Retinal pigment epithelial cell (primary cell): ENCODE measurements around the gene UBE2L5.

ENCODE experiments used
- DNase-seq: peaks from one replicate; pipeline ENCODE4 v3.0.0-alpha.2; 2010; ENCODE audit warnings: low read depth
- H3K4me3 ChIP-seq: 2 replicates; pipeline ENCODE4 v1.5.1; 2011; ENCODE audit warnings: mild to moderate bottlenecking, low read length, control low read depth, moderate library complexity
- TF ChIP-seq, protein P1 (sequence below): conservative IDR thresholded peaks from 2 replicates; pipeline ENCODE4 v1.5.1; 2011; ENCODE audit warnings: low read depth, low read length, control low read depth, inconsistent platforms

The UBE2L5 gene

DNA sequence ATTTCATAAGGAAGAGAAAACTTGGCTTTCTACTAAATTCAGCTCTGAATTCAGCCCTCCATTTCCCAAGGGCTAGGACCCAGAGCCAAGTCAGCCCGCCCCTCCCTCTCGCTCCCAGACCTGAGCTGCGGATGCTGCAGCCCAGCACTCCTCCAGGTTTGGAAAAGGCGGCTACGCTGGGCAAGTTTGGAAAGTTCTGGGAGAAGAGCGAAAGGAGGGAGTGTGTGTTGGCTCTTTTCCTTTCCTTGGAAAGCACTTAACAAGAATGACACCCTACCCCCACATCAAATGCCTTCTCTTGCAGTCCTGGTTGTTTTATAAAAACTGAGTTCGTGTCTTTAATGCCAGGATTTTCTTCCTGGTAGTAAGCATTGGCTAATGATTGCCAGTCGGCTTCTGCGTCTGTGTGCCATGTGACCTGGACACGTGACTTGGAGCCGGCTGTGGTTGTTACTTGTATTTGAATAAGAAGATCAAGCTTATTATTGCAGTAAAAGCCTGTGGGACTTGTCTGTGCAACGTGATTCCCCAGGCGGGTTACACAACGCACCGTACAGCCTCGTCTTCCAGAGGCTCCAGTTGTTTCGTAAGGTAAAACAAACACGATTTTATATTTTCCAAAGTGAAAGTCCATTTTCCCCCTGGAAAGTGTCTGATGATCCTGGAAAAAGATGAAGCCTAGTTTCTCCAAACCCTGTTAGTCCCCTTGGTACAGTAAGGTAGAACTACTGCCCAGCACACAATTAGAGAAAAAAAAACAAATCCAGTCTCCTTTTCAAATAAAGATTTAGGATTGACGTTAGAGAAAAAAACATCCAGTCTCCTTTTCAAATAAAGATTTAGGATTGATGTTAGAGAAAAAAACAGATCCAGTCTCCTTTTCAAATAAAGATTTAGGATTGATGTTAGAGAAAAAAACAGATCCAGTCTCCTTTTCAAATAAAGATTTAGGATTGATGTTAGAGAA, 26.8 kb upstream of the UBE2L5 start:
- TF ChIP-seq, protein P1, sequence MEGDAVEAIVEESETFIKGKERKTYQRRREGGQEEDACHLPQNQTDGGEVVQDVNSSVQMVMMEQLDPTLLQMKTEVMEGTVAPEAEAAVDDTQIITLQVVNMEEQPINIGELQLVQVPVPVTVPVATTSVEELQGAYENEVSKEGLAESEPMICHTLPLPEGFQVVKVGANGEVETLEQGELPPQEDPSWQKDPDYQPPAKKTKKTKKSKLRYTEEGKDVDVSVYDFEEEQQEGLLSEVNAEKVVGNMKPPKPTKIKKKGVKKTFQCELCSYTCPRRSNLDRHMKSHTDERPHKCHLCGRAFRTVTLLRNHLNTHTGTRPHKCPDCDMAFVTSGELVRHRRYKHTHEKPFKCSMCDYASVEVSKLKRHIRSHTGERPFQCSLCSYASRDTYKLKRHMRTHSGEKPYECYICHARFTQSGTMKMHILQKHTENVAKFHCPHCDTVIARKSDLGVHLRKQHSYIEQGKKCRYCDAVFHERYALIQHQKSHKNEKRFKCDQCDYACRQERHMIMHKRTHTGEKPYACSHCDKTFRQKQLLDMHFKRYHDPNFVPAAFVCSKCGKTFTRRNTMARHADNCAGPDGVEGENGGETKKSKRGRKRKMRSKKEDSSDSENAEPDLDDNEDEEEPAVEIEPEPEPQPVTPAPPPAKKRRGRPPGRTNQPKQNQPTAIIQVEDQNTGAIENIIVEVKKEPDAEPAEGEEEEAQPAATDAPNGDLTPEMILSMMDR: no peak
- H3K4me3 ChIP-seq: peak overlapping the region; percentile 51
- peak; percentile 81 for DNase-seq

DNA sequence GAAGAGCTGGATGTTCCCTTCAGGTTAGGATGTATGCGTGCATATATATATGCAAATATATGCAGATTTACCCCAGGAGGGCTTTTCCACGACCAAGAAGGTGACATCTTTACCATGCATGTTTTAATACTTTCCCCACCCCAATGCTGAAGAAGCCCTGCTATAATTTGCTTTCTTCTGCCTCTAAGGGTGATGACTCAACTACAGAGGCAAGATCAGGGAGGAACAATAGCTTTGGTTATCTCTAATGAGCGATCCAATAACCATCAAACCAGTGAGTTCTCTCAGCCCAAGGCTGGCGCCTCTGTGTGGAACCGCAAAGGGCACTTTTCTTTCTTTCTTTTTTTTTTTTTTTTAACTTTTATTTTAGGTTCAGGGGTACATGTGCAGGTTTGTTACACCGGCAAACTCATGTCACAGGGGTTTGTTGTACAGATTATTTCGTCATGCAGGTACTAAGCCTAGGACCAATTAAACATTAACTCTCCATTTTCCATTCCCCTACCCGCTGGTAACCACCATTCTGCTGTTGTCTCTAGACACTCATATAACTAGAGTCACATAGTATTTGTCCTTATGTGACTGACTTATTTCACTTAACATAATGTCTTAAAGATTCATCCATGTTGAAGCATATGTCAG, 25.7 kb upstream of the UBE2L5 start:
- H3K4me3 ChIP-seq: no peak overlapping the region
- TF ChIP-seq, protein P1: no peak

DNA sequence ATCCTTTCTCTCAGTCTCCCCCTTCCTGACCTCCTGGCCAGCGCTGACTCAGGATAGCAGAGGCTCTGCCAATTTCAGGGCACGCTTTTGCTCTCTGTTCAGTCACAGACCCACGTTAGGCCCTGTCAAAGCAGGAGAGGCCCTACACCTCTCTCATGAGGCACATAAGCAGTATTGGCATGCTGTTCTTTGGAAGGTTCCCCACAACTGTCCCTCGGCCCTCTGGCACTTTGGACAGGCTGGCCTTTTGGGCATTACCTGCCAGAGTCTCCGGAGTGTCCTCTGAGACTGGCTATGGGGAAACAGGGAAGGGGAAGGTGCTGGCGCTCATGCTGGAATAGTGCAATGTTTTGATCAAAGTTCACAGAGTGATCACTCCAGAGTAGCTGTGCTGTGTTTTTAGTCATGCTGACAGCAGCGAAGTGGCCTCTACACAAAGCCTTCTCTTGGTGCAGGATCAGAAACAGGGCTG, 23.7 kb upstream of the UBE2L5 start:
- TF ChIP-seq, protein P1: no peak
- no peak overlapping the region for H3K4me3 ChIP-seq
- DNase-seq: no peak

More for the DNA sequence above, 25.7 kb upstream of the UBE2L5 start:
- no peak for DNase-seq

DNA sequence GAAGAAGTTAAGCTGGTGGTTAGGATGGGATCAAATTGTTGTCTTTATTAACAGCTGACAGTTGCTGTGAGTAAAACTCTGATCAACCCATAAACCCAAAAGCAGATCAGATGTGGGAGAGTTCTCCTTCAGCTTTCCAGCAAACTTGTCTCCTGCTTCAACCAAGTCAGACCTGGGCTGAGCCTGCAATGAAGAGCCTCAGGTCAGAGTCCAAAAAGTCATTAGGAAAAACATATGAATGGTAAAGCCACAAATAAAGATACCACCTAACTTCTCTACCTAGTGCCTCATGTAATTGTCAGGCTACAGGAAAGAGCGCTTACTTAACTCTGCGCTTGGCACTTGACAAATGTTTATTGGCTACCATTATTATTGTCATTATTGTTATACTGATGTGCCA, 21.9 kb upstream of the UBE2L5 start:
- TF ChIP-seq, protein P1: no peak
- H3K4me3 ChIP-seq: no peak overlapping the region
- DNase-seq: no peak

DNA sequence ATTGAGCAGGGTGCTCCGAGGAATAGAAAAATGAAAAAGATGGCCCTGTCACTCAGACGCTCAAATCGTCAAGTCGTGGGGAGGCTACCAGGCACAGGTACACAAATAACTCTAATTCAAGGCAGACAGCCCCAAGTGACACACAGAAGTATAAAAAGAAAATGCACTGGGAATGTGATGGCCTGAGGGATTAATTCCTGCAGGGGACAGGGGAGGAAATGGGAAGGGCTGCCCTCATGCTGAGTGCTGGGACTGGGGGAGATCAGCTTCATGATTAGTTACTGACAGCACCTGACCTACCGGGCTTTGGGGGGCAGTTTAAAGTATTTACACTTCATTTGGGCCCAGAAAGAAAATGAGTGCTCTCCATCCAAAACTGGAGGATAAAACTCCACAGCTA, 20.9 kb upstream of the UBE2L5 start:
- TF ChIP-seq, protein P1: no peak
- no peak for DNase-seq
- H3K4me3 ChIP-seq: no peak overlapping the region

DNA sequence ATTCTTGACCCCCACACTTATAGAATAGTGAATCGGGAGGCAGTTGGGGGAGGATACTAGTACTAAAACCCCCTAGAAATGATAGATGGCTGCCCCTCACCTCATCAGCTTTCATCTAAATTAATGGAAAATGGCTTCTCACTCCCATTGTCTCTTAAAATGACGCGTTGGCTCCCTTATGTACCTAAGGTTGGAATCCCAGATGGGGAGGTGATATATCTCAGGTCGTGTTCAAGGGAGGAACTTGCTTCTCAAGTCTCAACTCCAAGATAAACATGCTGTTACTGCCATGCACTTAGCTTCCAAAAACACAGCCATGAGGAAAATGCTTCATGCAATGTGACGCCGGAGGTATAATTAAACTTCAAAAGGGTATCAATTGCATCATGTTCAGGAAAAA, 18.8 kb upstream of the UBE2L5 start:
- no peak for DNase-seq
- H3K4me3 ChIP-seq: no peak overlapping the region
- TF ChIP-seq, protein P1: no peak
